GM15510 (cell line): ENCODE data around the gene DEK.

Experiments used
- POLR2A ChIP-seq: IDR thresholded peaks from 3 replicates; pipeline ENCODE4 v1.6.1; 2011; ENCODE audit warnings: borderline replicate concordance; ENCODE audit not compliant: insufficient read length; ENCODE audit errors: extremely low read depth

The DEK gene

DNA sequence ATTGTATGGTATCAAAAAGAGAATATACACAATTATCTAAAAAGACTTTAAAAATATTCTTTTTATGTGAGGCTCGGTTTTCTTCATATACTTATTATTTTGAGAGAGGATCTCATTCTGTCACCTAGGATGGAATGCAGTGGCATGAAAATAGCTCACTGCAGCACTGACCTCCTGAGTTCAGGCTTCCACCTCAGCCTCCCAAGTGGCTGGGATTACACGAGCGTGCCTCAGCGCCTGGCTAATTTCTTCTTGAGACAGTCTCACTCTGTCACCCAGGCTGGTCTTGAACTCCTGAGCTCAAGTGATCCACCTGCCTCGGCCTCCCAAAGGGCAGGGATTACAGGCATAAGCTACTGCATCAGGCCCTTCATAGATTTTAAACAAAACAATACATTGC is 10.7 kb downstream of the DEK start:
- TF ChIP-seq POLR2A, result no peak

DNA sequence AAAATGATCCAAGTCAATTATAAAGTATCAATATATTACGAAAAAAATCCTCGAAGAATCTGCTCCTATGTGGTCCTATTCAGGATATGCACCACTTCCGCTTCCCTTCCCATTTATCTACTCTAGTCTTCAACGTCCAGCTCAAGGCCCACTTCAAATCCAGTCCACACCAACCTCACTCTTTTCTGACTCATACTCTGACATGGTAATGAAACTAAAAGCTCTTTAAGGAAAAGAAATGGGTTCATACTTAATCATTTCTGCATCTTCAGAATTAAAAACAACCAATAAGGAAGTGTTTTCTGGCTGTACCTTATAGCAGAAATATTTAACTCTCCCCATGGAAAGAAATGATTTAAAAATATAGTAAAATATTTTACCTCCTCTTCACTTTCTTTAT is 15.1 kb downstream of the DEK start:
- no peak for TF ChIP-seq POLR2A

DNA sequence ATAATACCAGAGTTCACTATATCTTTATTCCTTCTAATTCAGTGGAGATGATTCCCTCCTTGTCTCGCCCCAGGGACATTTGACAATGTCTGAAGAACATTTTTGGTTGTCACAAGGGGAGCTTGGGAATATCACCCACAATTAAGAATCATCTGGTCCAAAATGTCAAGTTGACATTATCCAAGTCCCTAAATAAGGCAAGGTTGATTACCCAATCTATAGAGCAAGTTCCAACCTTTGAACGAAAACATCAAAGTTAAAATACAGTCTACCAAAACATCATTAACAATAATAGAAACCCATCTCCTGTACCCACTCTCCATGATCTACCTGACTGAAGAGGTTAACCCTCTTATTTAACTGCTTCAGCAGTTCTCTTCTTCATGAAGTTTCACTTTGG is 15.6 kb downstream of the DEK start:
- TF ChIP-seq POLR2A, result no peak

DNA sequence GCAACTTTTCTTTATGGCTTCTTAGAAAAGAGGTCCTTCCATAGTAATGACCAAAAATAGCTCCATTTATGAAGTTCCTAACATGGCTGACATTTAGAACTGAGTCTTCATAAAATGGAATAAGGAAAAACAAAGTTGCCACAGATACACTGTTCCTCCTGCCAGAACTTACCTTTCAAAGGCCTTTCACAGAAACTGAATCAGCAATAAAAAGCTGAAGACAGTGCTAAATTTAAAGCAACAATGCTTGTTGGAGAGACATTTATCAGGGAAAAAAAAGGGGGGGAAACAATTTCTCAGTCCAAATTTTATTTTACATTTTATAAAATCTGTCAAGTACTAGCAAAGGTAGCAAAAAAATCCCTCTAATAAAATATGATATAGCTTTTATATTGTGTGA is 17.3 kb downstream of the DEK start:
- no peak for TF ChIP-seq POLR2A

DNA sequence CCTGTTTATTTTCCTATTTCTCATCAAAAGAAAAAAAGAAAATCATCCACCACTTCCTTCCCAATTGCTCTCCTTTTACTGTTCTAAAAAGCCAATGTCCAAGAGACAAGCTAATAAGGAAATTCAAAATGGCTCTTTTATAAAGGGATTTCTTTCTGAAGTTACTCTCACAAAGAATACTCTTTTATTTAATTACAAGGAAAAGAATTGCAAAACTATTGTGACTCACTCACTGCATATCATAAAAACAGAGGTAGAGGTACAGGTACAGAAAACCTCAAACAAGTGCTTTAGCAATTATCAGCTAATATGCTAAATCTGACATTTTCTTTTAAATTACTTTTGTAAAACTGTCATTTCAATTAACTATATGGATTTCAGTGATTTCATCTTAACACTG is 18.1 kb downstream of the DEK start:
- no peak for TF ChIP-seq POLR2A

DNA sequence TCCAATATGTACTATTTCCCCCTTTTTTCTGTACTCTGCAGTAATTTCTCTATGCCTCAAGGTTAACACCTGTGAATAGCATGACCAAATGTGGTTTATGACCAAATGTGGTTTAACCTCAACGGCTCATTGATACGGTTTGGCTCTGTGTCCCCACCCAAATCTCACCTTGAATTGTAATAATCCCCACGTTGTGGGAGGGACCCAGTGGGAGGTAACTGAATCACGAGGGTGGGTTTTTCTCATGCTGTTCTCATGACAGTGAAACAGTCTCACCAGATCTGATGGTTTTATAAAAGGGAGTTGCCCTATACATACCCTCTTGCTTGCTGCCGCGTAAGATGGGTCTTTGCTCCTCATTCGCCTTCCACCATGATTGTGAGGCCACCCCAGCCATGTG is 18.7 kb downstream of the DEK start:
- TF ChIP-seq POLR2A, result no peak

DNA sequence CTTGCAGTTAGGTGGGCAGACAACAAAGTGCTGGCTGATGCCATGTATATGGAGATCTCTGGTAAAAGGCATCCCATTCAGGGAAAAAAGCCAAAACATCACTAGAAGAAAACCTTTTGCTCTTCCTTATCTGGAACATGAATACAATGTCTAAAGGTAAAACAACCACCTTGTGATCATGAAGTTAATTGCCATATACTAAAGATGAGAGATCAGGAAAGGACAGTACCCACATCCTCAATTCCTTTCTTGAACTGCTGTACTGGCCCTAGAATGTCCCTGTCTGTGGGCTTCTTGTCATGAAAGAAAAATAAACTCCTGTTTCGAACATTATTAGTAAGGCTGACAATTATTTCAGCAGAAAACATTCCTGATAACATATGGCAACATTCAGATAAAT is 19.3 kb downstream of the DEK start:
- TF ChIP-seq POLR2A, result no peak

DNA sequence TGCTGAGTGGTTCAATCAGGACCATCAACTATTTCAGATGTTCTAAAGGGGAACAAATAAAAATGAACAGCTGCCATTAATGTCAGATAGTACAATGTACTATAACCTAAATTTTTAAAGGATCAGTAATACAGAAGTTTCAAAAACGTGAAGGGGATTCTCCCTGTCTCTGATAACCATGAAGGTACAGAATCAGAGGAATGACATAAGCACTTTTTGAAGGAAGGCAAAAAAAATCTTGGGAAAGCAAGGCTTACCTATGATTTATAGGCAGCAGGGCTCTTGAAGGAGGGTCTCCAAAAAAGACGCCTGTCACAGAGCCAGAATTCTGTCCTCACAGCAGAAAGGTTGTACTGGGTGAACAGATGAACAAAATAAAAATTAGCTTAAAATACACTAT is 20.1 kb downstream of the DEK start:
- TF ChIP-seq POLR2A, result no peak

DNA sequence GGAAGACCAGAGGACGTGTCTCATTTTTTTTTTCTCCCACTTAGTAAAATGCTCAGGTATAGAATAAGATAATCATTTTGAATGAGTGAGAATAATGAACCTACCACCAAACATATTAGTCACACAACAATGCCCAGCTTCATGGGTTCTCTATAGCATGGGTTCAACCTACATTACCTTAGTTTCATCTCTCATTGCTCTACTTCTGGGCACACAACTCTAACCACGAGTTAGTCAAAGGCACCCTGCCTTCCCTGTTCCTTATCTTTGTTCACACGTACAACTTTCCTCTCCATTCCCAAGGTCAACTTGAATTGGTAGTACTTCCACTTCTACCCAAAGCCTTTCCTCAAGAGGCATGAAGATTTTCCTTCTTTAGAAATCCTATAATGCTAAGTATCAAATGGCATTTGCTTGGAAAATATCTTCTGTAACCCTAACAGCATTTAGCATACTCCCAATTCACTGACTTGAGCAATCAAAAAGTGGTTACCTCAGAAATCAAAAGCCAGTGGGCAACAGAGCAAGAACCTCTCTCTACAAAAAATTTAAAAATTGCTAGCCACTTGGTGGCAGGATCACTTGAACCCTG is 20.9 kb downstream of the DEK start:
- TF ChIP-seq POLR2A, result no peak

DNA sequence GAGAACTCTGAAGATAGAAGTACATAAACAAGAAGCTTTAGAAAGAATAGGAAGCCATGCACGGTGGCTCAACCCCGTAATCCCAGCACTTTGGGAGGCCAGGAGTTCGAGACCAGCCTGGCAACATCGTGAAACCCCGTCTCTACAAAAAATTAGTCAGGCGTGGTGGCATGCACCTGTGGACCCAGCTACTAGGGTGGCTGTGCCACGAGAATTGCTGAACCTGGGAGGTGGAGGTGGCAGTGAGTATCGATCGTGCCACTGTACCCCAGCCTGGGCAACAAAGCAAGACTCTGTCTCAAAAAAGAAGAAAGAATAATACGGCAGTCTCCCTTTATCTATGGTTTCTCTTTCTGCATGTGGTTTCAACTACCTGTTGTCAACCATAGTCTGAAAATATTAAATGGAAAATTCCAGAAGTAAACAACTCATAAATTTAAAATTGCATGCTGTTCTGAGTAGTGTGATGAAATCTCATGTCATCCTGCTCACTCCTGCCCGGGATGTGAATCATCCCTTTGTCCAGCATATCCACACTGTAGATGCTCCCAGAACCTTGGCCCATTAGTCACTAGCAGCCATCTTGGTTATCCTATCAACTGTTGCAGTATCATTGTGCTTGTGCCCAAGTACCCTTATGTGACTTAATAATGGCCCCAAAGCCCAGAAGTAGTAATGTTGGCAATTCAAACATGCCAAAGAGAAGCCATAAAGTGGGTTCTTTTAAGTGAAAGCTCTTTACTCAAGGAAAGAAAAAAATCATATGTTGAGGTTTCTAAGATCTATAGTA is 22.1 kb downstream of the DEK start:
- no peak for TF ChIP-seq POLR2A

DNA sequence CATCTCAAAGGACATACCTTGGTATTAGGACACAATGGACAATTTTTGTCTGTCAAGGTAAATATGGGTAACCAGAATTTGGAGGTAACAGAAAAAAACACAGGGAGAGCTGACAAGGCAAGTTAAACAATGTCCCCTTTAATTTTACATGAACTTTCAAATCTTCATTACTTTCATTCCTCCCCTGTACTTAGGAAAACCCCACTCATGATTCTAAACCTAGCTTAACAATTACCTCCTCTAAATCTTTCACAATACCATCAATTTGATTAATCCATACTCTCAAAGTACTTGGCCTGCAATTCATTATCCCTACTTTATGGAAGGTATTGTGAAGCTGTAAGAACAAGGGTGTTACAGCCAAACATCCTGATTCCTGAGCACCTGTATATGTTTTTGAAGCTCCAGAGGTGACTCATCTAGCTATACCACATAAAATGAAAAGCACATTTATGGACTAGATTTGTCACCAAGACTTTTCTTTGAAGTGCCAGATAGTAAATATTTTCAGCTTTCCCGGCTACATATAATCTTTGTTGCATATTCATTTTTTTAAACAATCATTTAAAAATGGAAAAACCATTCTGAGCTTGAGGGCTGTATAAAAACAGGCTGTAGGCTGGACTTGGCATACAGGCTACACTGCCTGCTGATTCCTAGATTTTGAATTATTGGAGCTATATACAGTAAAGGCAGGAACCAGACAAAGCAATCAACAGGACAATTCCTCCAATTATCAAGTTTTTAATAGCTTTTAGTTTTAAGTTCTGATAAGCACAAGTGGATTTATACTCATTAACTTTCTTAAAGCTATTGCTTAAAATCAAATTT is 22.9 kb downstream of the DEK start:
- TF ChIP-seq POLR2A, result no peak

DNA sequence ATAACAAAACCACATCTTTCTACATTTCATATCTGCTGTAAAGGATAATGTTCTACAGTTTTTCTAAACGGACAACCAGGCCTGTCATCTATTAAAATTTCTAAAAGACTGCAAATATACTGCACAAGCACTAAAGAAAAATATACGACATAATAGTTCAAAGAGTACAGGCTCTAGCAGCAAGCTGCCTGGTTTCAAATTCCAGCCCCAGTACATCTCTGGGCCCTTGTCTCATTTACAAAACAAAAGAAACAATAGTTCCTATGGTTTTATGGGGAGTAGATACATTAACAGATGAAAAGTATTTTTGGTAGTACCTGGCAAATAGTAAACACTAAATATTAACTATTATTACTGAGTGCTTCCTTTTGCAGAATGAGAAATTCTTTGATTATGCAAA is 24.1 kb downstream of the DEK start:
- no peak for TF ChIP-seq POLR2A

DNA sequence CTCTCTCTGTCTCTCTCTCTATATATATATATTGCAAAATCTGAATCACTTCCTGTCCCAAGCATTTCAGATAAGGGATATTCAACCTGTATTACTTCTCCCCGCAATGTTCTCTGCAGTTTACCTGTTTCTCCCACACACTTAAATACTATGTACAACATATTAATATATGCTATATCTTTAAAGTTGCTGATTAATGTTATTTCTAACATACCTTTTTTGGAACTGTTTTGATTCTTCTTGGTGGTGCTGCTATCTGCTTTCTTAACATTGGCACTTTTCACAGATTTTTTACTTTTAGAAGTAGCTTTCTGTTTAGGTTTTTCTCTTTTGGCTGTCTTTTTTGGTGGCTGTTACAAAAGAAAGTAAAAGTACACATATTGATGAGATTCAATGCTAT is 27.2 kb downstream of the DEK start:
- TF ChIP-seq POLR2A, result no peak

DNA sequence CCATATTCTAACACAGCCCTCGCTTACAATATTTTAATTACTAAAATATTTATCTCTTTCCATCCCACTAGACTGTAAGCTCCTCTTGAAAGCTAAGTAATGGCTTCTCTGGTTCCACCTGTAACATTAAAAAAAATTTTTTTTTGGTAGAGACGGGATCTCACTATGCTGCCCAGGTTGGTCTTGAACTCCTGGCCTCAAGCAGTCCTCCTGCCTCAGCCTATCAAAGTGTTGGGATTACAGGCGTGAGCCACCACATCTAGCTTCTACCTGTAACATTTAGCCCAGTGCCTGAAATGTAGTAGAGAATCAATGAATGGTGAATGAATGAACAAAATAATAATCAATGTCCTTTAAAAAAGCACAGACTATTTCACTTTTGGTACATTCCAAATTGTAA is 28.8 kb downstream of the DEK start:
- TF ChIP-seq POLR2A, result no peak

DNA sequence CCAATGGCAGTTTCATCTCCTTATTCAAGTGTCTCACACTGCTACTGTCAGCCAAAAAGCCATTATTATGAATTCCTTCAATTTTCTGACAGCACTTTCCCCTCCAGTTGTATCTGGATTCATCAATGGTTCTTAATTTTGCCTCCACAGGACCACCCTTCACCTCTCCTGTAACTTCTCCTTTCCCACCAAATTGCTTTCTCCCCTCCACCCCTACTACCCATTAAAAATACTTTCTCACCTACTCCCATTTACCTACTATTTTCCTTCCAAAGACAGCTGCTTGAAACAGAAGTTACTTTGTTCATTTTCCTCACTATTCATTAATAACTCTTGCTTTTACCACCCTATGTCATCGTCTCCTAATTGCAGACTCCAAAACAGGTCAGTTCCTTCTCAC is 29.8 kb downstream of the DEK start:
- no peak for TF ChIP-seq POLR2A

DNA sequence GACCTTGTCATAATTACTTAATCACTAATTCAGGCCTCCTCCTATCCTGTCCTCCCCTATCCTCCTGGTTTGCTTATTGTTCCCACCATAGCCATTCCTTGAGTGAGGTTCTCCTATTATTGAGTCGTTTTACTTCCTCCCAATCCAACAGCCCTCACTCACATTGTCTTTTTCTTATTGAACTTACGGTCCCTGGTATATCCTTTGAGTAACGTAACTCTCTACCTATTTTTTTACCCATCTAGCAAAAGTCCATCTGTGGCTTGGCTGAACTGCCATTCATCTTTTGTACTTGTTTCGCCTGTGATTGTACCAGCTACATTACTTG is 43.1 kb downstream of the DEK start:
- no peak for TF ChIP-seq POLR2A
